NB4 (cell line): Measurements from ENCODE around the gene TBC1D21.

Source experiments
- CTCF ChIP-seq: IDR thresholded peaks from one replicate; pipeline ENCODE4 v1.5.1; 2012; ENCODE audit warnings: low read depth, low read length
- MAX ChIP-seq: IDR thresholded peaks from 2 replicates; pipeline ENCODE4 v1.6.1; 2011; ENCODE audit warnings: low read depth, low read length
- POLR2A ChIP-seq: IDR thresholded peaks from 2 replicates; pipeline ENCODE4 v1.6.1; 2011; ENCODE audit warnings: mild to moderate bottlenecking; ENCODE audit not compliant: insufficient read length; ENCODE audit errors: extremely low read depth

GRCh38 chr15:73904026-73904815 lies 30.9 kb downstream of the TBC1D21 start:
- no peak for TF ChIP-seq CTCF
- no peak for TF ChIP-seq MAX
- TF ChIP-seq POLR2A = no peak
